ENCODE measurements around the gene GPR32.

GRCh38 chr19:50790922-50791467 lies 20.7 kb downstream of the GPR32 start:
- TF ChIP-seq CTCF (IDR thresholded peaks at IDR 0.05) (no peak), ZFX (IDR thresholded peaks at IDR 0.05; ENCODE audit: borderline replicate concordance) (no peak)
